Measurements from ENCODE around the gene LBR.

Gene LBR

DNA sequence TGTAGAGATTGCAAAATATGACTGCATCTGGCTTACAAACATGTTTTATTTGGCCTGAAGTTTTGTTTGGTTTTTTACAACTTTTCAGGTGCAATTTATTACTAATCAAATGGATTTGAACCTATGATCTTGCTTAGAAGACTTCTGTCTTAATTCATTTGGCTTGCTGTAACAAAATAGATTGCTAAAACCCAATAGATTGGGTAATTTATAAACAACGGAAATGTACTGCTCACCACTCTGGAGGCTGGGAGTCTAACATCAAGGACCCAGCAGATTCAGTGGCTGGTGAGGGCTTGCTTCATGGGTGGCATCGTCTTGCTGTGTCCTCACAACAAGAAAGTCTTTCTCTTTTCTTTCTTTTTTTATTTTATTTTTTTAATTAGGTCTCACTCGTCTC, 72.9 kb downstream of the LBR start:
- TF ChIP-seq SNAI2 (CRISPR knock-in tag; IDR thresholded peaks at IDR 0.05), result no peak
- no peak for TF ChIP-seq ESRRG (CRISPR knock-in tag; IDR thresholded peaks at IDR 0.05)
- no peak for TF ChIP-seq ZNF8 (CRISPR knock-in tag; IDR thresholded peaks at IDR 0.05)
- no peak for TF ChIP-seq PPARA (CRISPR knock-in tag; IDR thresholded peaks at IDR 0.05; ENCODE audit: borderline replicate concordance)
- TF ChIP-seq CSRNP3 (CRISPR knock-in tag; IDR thresholded peaks at IDR 0.05), result no peak
- TF ChIP-seq TCF4 (CRISPR knock-in tag; IDR thresholded peaks at IDR 0.05; ENCODE audit: borderline replicate concordance), result no peak
- TF ChIP-seq PATZ1 (CRISPR knock-in tag; IDR thresholded peaks at IDR 0.05; ENCODE audit: borderline replicate concordance), result no peak
- TF ChIP-seq ISL1 (CRISPR knock-in tag; IDR thresholded peaks at IDR 0.05), result no peak
- no peak for TF ChIP-seq ARNTL (CRISPR knock-in tag; IDR thresholded peaks at IDR 0.05; ENCODE audit: borderline replicate concordance, low read depth)
- TF ChIP-seq ZC3H10 (CRISPR knock-in tag; IDR thresholded peaks at IDR 0.05), result no peak
- TF ChIP-seq, protein P1, sequence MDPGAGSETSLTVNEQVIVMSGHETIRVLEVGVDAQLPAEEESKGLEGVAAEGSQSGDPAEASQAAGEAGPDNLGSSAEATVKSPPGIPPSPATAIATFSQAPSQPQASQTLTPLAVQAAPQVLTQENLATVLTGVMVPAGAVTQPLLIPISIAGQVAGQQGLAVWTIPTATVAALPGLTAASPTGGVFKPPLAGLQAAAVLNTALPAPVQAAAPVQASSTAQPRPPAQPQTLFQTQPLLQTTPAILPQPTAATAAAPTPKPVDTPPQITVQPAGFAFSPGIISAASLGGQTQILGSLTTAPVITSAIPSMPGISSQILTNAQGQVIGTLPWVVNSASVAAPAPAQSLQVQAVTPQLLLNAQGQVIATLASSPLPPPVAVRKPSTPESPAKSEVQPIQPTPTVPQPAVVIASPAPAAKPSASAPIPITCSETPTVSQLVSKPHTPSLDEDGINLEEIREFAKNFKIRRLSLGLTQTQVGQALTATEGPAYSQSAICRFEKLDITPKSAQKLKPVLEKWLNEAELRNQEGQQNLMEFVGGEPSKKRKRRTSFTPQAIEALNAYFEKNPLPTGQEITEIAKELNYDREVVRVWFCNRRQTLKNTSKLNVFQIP (CRISPR knock-in tag; IDR thresholded peaks at IDR 0.05; ENCODE audit: borderline replicate concordance, low read depth), result no peak
- TF ChIP-seq GLIS3 (CRISPR knock-in tag; IDR thresholded peaks at IDR 0.05), result no peak
- no peak for TF ChIP-seq ZNF70 (CRISPR knock-in tag; IDR thresholded peaks at IDR 0.05)
- no peak for TF ChIP-seq TOX (CRISPR knock-in tag; IDR thresholded peaks at IDR 0.05; ENCODE audit: borderline replicate concordance)
- TF ChIP-seq ZNF565 (CRISPR knock-in tag; conservative IDR thresholded peaks at IDR 0.05; ENCODE audit: low read depth), result no peak
- ATAC-seq, result no peak
